ENCODE data around the gene ZFP62.

The ZFP62 gene

DNA sequence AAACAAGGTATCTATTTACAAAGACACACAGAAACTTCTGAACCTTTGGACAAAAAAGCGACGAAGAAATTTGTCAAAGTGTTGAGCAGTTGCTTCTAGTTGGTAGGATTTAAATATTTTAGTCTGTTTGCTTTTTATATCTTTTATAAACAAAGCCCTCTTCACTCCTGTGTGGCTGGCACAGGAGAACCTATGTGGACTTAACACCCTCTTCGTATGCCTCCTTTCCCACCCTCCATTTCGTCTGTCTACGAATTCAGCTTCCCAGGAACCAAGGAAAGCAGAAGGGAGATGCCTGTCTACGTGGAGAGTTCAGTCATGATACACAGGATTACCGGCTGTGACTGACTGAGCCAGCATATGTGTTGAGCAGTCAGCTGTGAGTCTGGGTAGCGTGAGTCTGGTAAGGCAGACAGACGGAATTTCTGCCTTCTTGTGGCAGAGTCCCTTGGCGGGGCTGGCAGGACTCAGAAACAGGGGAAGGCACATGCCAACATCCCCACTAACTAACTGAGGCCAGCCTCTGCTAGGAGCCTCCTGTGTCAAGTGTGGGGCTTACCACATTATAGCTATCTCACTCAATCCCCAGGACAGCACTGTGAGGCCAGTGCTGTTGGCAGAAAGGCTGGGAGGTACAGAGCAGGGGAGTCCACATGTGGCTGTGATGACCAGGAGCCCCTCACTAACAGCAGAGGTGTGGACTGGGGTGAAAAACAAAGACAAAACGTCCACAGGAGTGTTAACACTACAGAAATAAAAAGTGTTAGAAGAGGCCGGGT, 13.9 kb upstream of the ZFP62 start:
- no peak overlapping the region for H3K4me3 ChIP-seq (ENCODE audit: low read depth, low read length)
- TF ChIP-seq, protein P1, sequence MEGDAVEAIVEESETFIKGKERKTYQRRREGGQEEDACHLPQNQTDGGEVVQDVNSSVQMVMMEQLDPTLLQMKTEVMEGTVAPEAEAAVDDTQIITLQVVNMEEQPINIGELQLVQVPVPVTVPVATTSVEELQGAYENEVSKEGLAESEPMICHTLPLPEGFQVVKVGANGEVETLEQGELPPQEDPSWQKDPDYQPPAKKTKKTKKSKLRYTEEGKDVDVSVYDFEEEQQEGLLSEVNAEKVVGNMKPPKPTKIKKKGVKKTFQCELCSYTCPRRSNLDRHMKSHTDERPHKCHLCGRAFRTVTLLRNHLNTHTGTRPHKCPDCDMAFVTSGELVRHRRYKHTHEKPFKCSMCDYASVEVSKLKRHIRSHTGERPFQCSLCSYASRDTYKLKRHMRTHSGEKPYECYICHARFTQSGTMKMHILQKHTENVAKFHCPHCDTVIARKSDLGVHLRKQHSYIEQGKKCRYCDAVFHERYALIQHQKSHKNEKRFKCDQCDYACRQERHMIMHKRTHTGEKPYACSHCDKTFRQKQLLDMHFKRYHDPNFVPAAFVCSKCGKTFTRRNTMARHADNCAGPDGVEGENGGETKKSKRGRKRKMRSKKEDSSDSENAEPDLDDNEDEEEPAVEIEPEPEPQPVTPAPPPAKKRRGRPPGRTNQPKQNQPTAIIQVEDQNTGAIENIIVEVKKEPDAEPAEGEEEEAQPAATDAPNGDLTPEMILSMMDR (IDR thresholded peaks at IDR 0.05; ENCODE audit: borderline replicate concordance, insufficient read depth, low read depth, low read length), result no peak

DNA sequence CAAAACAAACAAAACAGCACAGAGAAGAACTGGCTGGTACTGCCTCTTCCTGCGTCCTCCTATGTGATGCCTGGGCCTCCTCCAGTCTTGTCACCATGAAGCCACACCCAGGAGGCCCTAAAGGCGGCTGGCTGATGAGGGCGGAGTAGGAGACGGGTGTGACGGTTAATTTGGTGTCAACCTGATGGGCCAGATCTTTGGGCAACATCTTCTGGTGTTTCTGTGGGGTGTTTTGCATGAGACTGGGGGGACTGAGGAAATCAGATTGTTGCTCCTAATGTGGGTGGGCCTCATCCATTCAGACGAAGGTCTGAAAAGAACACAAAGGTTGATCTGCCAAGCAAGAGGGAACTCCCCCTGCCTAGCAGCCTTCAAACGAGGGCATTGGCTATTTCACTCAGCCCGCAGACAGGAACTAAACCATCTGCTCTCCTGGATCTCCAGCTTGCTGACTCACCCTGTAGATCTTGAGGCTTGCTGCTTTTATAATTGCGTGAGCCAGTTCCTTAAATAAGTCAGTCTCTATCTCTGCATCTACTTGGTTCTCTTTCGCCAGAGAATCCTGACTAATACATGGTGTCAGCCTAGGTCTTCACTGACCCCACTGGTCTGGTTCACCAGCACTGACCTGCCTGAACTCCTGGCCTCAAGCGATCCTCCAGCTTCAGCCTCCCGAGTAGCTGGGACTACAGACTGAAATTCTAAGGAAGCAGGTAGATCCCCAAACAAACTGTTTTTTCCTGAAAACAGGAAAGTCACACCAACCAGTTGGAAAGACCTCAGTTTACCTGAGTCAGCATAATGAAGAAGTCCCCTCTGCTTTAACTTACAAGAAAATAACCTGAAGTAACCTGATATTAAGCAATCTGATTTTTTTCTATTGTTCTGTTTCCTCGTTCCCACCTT, 12.8 kb upstream of the ZFP62 start:
- TF ChIP-seq, protein P1 (IDR thresholded peaks at IDR 0.05; ENCODE audit: borderline replicate concordance, insufficient read depth, low read depth, low read length), result no peak
- no peak overlapping the region for H3K4me3 ChIP-seq (ENCODE audit: low read depth, low read length)

DNA sequence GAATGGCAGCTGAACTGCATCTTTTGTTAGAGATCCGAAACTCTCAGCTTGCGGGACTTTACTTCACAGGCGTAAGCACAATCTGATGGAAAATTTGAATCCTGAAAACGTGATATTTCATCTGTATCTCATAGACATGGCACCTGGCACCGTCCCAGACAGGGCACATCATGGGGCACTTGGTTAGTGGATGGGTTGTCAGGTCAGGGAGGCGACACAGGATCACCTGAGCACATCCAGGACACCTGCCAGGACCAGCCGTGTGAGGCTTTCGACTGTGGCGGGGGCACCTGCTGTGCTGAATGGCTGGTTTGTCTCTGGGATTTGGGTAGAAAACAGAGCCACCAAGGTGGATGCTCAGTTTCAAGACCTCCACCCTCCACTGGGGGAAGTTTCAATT, 11.3 kb upstream of the ZFP62 start:
- TF ChIP-seq, protein P1 (IDR thresholded peaks at IDR 0.05; ENCODE audit: borderline replicate concordance, insufficient read depth, low read depth, low read length), result no peak
- H3K4me3 ChIP-seq (ENCODE audit: low read depth, low read length), result no peak overlapping the region

DNA sequence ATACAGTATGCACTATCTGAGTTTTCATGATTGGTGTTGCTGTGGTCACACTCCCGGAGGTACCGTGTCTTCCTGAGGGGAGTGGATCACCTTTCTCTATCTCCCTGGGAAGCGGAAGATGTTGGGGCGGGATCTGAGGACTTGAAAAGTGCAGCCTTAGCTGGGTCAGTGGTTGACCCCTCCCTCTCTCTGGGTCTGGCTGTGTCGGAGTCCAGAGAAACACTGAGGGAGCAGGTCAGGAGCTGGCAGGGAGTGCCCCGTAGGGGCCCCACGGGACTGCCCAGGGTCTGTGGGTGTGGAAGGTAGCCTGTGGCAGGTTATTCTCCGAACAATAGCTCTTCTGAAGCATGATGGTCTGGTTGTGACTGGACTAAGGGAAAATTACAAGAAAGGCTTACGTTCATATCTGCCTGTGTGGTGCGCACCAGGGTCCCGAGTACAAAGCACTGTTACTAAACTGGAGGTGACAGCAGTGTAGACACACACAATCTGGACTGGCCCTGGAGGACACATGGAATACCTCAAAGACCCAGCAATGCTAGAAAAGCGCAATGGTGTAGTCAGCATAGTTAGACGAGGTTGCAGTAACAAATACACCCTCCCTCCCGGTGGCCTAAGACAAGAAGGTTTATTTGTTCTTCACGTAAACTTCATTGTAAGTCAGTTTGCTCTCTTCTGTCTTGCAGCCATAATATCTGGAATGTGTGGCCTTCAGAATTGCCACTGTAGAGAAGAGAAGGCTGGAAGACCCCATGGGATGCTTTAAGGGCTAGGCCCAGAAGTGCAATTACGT, 9.4 kb upstream of the ZFP62 start:
- TF ChIP-seq, protein P1 (IDR thresholded peaks at IDR 0.05; ENCODE audit: borderline replicate concordance, insufficient read depth, low read depth, low read length), result no peak
- H3K4me3 ChIP-seq (ENCODE audit: low read depth, low read length), result no peak overlapping the region

DNA sequence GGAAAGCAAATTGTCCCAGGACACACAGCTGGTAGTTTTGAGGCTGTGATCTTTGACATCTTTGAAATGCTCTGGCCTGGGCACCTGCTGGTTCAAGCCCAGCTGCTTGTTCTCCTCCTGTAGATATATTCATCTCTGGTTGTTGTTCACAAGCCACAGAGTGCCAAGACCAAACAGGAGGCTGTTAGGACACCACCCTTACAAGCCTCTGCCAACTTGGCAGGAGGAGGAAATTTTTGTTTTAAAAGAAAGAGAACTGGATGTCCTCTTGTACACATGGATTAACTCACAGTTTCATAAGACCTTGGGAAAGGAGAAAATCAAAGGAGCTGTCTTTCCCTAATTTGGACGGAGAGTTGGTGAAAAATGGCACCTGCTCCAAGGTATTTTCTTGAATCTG, 8.5 kb upstream of the ZFP62 start:
- TF ChIP-seq, protein P1 (IDR thresholded peaks at IDR 0.05; ENCODE audit: borderline replicate concordance, insufficient read depth, low read depth, low read length), result no peak
- H3K4me3 ChIP-seq (ENCODE audit: low read depth, low read length), result no peak overlapping the region

DNA sequence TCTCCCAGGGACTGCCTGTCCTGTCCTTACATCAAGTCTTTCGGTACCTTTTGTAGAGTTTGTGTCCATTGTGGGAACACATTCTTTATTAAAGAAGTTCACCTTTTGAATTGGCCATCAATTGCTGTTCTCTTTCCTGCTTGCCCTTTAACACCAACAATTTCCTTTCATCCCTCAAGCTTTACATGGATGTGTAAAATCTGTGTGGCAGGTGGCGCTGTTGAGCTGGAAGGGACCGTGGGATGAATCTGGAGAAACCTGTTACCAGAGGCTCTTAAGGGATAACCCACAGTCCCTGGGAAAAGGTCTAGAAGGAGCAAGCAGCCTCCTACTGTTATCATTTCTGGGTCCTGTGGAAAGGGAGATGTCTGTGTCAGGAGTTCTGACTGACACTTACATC, 7.9 kb upstream of the ZFP62 start:
- H3K4me3 ChIP-seq (ENCODE audit: low read depth, low read length), result no peak overlapping the region
- TF ChIP-seq, protein P1 (IDR thresholded peaks at IDR 0.05; ENCODE audit: borderline replicate concordance, insufficient read depth, low read depth, low read length), result peak; percentile 79
